HL-60 (cell line): ENCODE results near the gene MAPK11.

ENCODE experiments used
- GABPA ChIP-seq: IDR thresholded peaks from 2 replicates; pipeline ENCODE4 v1.6.1; 2012; ENCODE audit warnings: low read depth
- TF ChIP-seq, protein P1 (sequence below): IDR thresholded peaks from one replicate; pipeline ENCODE4 v1.5.1; 2011; ENCODE audit warnings: low read length, control low read depth, inconsistent platforms; ENCODE audit not compliant: insufficient read depth
- TF ChIP-seq, protein P2 (sequence below): IDR thresholded peaks from 2 replicates; pipeline ENCODE4 v1.6.1; 2012; ENCODE audit warnings: low read depth; ENCODE audit not compliant: insufficient replicate concordance

DNA sequence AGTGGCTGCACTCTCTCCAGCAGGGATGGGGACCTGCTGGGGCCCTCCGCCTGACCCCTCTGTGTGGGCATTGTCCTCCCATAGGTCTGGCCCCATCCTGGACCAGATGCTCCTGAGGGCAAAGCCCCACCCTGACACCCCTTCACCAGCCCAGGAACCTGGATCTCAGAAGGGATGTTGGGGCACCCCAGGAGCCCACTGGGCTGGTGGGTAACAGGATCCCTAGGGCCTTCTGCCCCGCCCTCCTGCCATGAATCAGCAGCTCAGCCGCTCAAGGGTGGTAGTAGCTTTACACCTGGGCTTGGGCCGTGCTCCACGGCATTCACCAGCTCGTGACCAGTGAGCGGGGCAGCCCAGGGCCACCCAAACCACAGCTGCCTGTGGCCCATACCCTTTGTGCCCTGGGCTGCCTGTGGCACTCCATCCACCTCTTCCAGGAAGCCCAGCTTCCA, 7.7 kb downstream of the MAPK11 start:
- TF ChIP-seq, protein P1, sequence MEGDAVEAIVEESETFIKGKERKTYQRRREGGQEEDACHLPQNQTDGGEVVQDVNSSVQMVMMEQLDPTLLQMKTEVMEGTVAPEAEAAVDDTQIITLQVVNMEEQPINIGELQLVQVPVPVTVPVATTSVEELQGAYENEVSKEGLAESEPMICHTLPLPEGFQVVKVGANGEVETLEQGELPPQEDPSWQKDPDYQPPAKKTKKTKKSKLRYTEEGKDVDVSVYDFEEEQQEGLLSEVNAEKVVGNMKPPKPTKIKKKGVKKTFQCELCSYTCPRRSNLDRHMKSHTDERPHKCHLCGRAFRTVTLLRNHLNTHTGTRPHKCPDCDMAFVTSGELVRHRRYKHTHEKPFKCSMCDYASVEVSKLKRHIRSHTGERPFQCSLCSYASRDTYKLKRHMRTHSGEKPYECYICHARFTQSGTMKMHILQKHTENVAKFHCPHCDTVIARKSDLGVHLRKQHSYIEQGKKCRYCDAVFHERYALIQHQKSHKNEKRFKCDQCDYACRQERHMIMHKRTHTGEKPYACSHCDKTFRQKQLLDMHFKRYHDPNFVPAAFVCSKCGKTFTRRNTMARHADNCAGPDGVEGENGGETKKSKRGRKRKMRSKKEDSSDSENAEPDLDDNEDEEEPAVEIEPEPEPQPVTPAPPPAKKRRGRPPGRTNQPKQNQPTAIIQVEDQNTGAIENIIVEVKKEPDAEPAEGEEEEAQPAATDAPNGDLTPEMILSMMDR: no peak
- TF ChIP-seq GABPA: no peak
- TF ChIP-seq, protein P2, sequence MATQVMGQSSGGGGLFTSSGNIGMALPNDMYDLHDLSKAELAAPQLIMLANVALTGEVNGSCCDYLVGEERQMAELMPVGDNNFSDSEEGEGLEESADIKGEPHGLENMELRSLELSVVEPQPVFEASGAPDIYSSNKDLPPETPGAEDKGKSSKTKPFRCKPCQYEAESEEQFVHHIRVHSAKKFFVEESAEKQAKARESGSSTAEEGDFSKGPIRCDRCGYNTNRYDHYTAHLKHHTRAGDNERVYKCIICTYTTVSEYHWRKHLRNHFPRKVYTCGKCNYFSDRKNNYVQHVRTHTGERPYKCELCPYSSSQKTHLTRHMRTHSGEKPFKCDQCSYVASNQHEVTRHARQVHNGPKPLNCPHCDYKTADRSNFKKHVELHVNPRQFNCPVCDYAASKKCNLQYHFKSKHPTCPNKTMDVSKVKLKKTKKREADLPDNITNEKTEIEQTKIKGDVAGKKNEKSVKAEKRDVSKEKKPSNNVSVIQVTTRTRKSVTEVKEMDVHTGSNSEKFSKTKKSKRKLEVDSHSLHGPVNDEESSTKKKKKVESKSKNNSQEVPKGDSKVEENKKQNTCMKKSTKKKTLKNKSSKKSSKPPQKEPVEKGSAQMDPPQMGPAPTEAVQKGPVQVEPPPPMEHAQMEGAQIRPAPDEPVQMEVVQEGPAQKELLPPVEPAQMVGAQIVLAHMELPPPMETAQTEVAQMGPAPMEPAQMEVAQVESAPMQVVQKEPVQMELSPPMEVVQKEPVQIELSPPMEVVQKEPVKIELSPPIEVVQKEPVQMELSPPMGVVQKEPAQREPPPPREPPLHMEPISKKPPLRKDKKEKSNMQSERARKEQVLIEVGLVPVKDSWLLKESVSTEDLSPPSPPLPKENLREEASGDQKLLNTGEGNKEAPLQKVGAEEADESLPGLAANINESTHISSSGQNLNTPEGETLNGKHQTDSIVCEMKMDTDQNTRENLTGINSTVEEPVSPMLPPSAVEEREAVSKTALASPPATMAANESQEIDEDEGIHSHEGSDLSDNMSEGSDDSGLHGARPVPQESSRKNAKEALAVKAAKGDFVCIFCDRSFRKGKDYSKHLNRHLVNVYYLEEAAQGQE: no peak
